GM12878 (cell line): ENCODE results near the gene GNB5. TPM values are rescaled to one million over a fixed set of nuclear protein-coding genes. Genes with fewer than 3 reads are reported as not detected.

Experiments used
- ATAC-seq: fragments of 200-7000 bp; cut with Tn5 transposase; 3 replicates; pipeline ENCODE4 v1.9.1; 2020; ENCODE audit warnings: mild to moderate bottlenecking, moderate library complexity
- BruUV-seq: library from RNA; stranded (reverse); fragments of 400-500 nt; replicated peaks from 2 replicates; lab custom pipeline; 2021; lab: Mats Ljungman, UMichigan
- CTCF ChIA-PET: fragments of 300-600 bp; sonication (Branson Sonifier 250); formaldehyde crosslinking; extraction: SDS; loops from one replicate; lab custom pipeline; 2021; ENCODE audit warnings: inconsistent platforms; lab: Yijun Ruan, JAX
- POLR2A ChIA-PET: fragments of 350-600 bp; formaldehyde crosslinking; extraction: SDS; loops from one replicate; lab custom pipeline; 2021; ENCODE audit warnings: inconsistent platforms; lab: Charles Lee
- RAD21 ChIA-PET: fragments of 300-600 bp; sonication (Branson Sonifier 250); formaldehyde crosslinking; loops from one replicate; lab custom pipeline; 2023; ENCODE audit warnings: antibody characterized with exemption; ENCODE audit not compliant: unreplicated experiment; lab: Charles Lee
- SMC1A ChIA-PET: fragments of 300-600 bp; sonication (Branson Sonifier 250); formaldehyde crosslinking; loops from one replicate; lab custom pipeline; 2023; ENCODE audit not compliant: unreplicated experiment, uncharacterized antibody; lab: Charles Lee
- DNase-seq: peaks from one replicate; pipeline ENCODE4 v3.0.0-alpha.2; 2011; ENCODE audit warnings: low read depth, low spot score
- FAIRE-seq: peaks from 3 replicates; lab custom pipeline; 2011; peaks lifted over from hg19 to GRCh38; lab: Jason Lieb, UNC
- H2AFZ ChIP-seq: 2 replicates; pipeline ENCODE4 v1.6.0; 2011; ENCODE audit warnings: low read depth, low read length, control low read depth; ENCODE audit not compliant: control insufficient read depth
- H3K27ac ChIP-seq: 2 replicates; pipeline ENCODE4 v1.5.1; 2011; ENCODE audit warnings: control low read depth; ENCODE audit not compliant: control insufficient read depth, insufficient read depth
- H3K27me3 ChIP-seq, 2 experiments: replicated peaks in 1 of 2; 2 replicates each; pipeline versions ENCODE4 v1.6.0 to v1.6.1; 2011; ENCODE audit warnings: low read length in 1 of 2; ENCODE audit not compliant: control insufficient read depth in 2 of 2, insufficient read depth in 2 of 2
- H3K36me3 ChIP-seq, 2 experiments: 2 replicates each; pipeline ENCODE4 v1.5.1; 2011; ENCODE audit warnings: low read length in 1 of 2; ENCODE audit not compliant: control insufficient read depth in 2 of 2, insufficient read depth in 2 of 2
- H3K4me1 ChIP-seq: 2 replicates; pipeline ENCODE4 v1.6.1; 2011; ENCODE audit warnings: mild to moderate bottlenecking, low read length, moderate library complexity, mixed read lengths; ENCODE audit not compliant: control insufficient read depth, insufficient read depth
- H3K4me2 ChIP-seq: 2 replicates; pipeline ENCODE4 v1.6.0; 2011; ENCODE audit warnings: control low read depth; ENCODE audit not compliant: control insufficient read depth, insufficient read depth
- H3K4me3 ChIP-seq: fragments of 200-600 bp; sonication (generic); 2 replicates; pipeline ENCODE4 v1.5.1; 2016
- H3K79me2 ChIP-seq: 2 replicates; pipeline ENCODE4 v1.6.0; 2011; ENCODE audit warnings: low read length; ENCODE audit not compliant: control insufficient read depth, insufficient read depth
- H3K9ac ChIP-seq: 2 replicates; pipeline ENCODE4 v1.8.0; 2011; ENCODE audit warnings: low read length, control low read depth, mixed read lengths; ENCODE audit not compliant: control insufficient read depth, insufficient read depth
- H3K9me3 ChIP-seq: replicated peaks from 3 replicates; pipeline ENCODE4 v1.5.1; 2011; ENCODE audit warnings: mild to moderate bottlenecking, low read length; ENCODE audit not compliant: control insufficient read depth, insufficient read depth
- H4K20me1 ChIP-seq: 2 replicates; pipeline ENCODE4 v1.6.0; 2011; ENCODE audit not compliant: control insufficient read depth, insufficient read depth
- IKZF1 ChIP-seq: fragments of 450-650 bp; conservative IDR thresholded peaks from 2 replicates; pipeline ENCODE4 v1.6.1; 2017; ENCODE audit warnings: antibody characterized with exemption, mild to moderate bottlenecking
- NFIC ChIP-seq: IDR thresholded peaks from 2 replicates; pipeline ENCODE4 v1.6.1; 2012; ENCODE audit warnings: low read depth, mild to moderate bottlenecking, inconsistent platforms, low read length, moderate library complexity
- POU2F2 ChIP-seq: IDR thresholded peaks from 3 replicates; pipeline ENCODE4 v1.6.1; 2011; ENCODE audit warnings: low read depth, mild to moderate bottlenecking, low read length, borderline replicate concordance
- SIN3A ChIP-seq: IDR thresholded peaks from 2 replicates; pipeline ENCODE4 v1.6.1; 2012; ENCODE audit warnings: low read depth, low read length, improper control_type of control experiment
- TCF7 ChIP-seq: IDR thresholded peaks from 2 replicates; pipeline ENCODE4 v1.6.1; 2014; ENCODE audit warnings: antibody characterized with exemption, borderline replicate concordance
- WGBS: methylation state at CpG from one replicate; pipeline ENCODE4 v1.1.6; 2016; ENCODE audit warnings: low lambda C conversion rate; ENCODE audit not compliant: insufficient replicate concordance, insufficient coverage; ENCODE audit errors: missing lambda C conversion rate; 5-methylcytosine and 5-hydroxymethylcytosine counted together
- in situ Hi-C: fragments of 300-500 bp; cut with MboI; formaldehyde crosslinking; loops from 9 replicates; pipeline ENCODE4 v1.14.3; 2018; ENCODE audit warnings: mixed read lengths
- intact Hi-C: fragments of 100-400 bp; cut with micrococcal nuclease; formaldehyde crosslinking; loops from one replicate; pipeline ENCODE4 v1.14.2; 2022; ENCODE audit not compliant: unreplicated experiment
- polyA plus RNA-seq, 11 experiments: library from polyadenylated mRNA; depleted of rRNA in 4 of 11; unstranded in 6 of 11; stranded (reverse) in 5 of 11; fragments of >200 nt; fragmentation: Nextera tagmentation in 4 of 11; fragmentation: Illumina TruSeq in 1 of 11; extraction: Ambion mirVana in 4 of 11; extraction: Trizol in 1 of 11; gene quantifications; 1 replicate in 1 of 11; 2 replicates in 10 of 11; pipeline versions ENCODE4 v1.2.1 to v1.2.3, GENCODE V29; 2011 to 2016; ENCODE audit warnings: inconsistent platforms in 2 of 11, missing spikeins in 2 of 11, low read depth in 1 of 11
- total RNA-seq, 4 experiments: library from RNA; depleted of rRNA in 3 of 4; stranded (reverse); fragments of >200 nt in 3 of 4; fragmentation: Illumina TruSeq in 1 of 4; extraction: Trizol in 1 of 4; gene quantifications; 2 replicates each; pipeline versions ENCODE4 v1.2.1 to v1.2.3, GENCODE V29; 2013 to 2021
- TF ChIP-seq, protein P1 (sequence below): fragments of 450-650 bp; IDR thresholded peaks from 2 replicates; pipeline ENCODE4 v1.6.1; 2017; ENCODE audit warnings: mild to moderate bottlenecking, moderate library complexity
- TF ChIP-seq, protein P2 (sequence below): IDR thresholded peaks from 2 replicates; pipeline ENCODE4 v1.6.1; 2011; ENCODE audit warnings: low read depth, mild to moderate bottlenecking, low read length, moderate library complexity, borderline replicate concordance; ENCODE audit errors: extremely low read depth
- TF ChIP-seq, protein P3 (sequence below): fragments of 450-650 bp; formaldehyde crosslinking; IDR thresholded peaks from 2 replicates; pipeline ENCODE4 v1.5.0; 2022; ENCODE audit warnings: mild to moderate bottlenecking, missing genetic modification characterization
- TF ChIP-seq, protein P4 (sequence below): IDR thresholded peaks from 2 replicates; pipeline ENCODE4 v1.6.1; 2012; ENCODE audit warnings: low read depth, low read length, improper control_type of control experiment

Gene GNB5
- total and polyA plus RNA-seq, 10 of the 15 experiments (the other 5 are each of a cell fraction or from before 2014, with no cell fraction given) = 2.4 to 25.9 (median 15.2) TPM

- TF ChIP-seq, protein P1, sequence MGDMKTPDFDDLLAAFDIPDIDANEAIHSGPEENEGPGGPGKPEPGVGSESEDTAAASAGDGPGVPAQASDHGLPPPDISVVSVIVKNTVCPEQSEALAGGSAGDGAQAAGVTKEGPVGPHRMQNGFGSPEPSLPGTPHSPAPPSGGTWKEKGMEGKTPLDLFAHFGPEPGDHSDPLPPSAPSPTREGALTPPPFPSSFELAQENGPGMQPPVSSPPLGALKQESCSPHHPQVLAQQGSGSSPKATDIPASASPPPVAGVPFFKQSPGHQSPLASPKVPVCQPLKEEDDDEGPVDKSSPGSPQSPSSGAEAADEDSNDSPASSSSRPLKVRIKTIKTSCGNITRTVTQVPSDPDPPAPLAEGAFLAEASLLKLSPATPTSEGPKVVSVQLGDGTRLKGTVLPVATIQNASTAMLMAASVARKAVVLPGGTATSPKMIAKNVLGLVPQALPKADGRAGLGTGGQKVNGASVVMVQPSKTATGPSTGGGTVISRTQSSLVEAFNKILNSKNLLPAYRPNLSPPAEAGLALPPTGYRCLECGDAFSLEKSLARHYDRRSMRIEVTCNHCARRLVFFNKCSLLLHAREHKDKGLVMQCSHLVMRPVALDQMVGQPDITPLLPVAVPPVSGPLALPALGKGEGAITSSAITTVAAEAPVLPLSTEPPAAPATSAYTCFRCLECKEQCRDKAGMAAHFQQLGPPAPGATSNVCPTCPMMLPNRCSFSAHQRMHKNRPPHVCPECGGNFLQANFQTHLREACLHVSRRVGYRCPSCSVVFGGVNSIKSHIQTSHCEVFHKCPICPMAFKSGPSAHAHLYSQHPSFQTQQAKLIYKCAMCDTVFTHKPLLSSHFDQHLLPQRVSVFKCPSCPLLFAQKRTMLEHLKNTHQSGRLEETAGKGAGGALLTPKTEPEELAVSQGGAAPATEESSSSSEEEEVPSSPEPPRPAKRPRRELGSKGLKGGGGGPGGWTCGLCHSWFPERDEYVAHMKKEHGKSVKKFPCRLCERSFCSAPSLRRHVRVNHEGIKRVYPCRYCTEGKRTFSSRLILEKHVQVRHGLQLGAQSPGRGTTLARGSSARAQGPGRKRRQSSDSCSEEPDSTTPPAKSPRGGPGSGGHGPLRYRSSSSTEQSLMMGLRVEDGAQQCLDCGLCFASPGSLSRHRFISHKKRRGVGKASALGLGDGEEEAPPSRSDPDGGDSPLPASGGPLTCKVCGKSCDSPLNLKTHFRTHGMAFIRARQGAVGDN = no peak
Observed at GRCh38 chr15:52078197-52078875, 112.9 kb downstream of the GNB5 start (continued).

GRCh38 chr15:52076889-52077781, 114.1 kb downstream of the GNB5 start:
- DNase-seq = peak; percentile 59
- Histone ChIP-seq H3K4me2 (no peak overlapping the region), H3K4me1 (peaks cover 14% of the 10 kb centered on the region), H3K79me2 (peaks cover 11% of the 10 kb centered on the region), H2AFZ (peak overlapping the region; percentile 18; the same call in 1 of the 2 replicates), H3K27ac (peak overlapping the region; percentile 7), H3K27me3 (no peaks in the 10 kb centered on the region), H3K9me3 (no peaks in the 10 kb centered on the region), H3K9ac (no peak overlapping the region), H3K36me3 (no peaks in the 10 kb centered on the region; a peak in 2 of 4 replicates), H3K4me3 (no peak overlapping the region), H4K20me1 (no peaks in the 10 kb centered on the region)
- peak; percentile 67 for ATAC-seq
- in situ Hi-C loops = no loop called here
- intact Hi-C loops = loop anchor here (5.0 kb wide), 1 partner anchor 35 kb away; the partner anchor contains the start of gene BCL2L10
- SMC1A ChIA-PET = interaction anchor here (0.7 to 11.2 kb wide), 16 partner anchors 9 to 189 kb away, joined by 3 to 272 read pairs (median 14); partner anchors contain the start of gene BCL2L10
- POLR2A ChIA-PET = interaction anchor here (0.9 to 10.3 kb wide), 6 partner anchors 11 to 105 kb away, joined by 3 to 151 read pairs (median 4); partner anchors contain the start of gene LEO1
- FAIRE-seq = no peak
- no TSS peak for BruUV-seq
- CTCF ChIA-PET = interaction anchor here (0.7 to 11.1 kb wide), 20 partner anchors 8 to 223 kb away, joined by 3 to 251 read pairs (median 6); partner anchors contain the start of gene BCL2L10
- RAD21 ChIA-PET = interaction anchor here (0.8 to 10.3 kb wide), 13 partner anchors 21 to 144 kb away, joined by 3 to 203 read pairs (median 3); partner anchors contain the start of gene BCL2L10
- WGBS = 52% methylated on average over 9 of the region's 11 CpGs
- TF ChIP-seq, protein P2, sequence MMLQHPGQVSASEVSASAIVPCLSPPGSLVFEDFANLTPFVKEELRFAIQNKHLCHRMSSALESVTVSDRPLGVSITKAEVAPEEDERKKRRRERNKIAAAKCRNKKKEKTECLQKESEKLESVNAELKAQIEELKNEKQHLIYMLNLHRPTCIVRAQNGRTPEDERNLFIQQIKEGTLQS = no peak
- TF ChIP-seq POU2F2 (no peak), SIN3A (no peak), TCF7 (no peak), IKZF1 (no peak), NFIC (0 out of 2 replicates have a peak, but pooled peaks have one; percentile 43)
- TF ChIP-seq, protein P3, sequence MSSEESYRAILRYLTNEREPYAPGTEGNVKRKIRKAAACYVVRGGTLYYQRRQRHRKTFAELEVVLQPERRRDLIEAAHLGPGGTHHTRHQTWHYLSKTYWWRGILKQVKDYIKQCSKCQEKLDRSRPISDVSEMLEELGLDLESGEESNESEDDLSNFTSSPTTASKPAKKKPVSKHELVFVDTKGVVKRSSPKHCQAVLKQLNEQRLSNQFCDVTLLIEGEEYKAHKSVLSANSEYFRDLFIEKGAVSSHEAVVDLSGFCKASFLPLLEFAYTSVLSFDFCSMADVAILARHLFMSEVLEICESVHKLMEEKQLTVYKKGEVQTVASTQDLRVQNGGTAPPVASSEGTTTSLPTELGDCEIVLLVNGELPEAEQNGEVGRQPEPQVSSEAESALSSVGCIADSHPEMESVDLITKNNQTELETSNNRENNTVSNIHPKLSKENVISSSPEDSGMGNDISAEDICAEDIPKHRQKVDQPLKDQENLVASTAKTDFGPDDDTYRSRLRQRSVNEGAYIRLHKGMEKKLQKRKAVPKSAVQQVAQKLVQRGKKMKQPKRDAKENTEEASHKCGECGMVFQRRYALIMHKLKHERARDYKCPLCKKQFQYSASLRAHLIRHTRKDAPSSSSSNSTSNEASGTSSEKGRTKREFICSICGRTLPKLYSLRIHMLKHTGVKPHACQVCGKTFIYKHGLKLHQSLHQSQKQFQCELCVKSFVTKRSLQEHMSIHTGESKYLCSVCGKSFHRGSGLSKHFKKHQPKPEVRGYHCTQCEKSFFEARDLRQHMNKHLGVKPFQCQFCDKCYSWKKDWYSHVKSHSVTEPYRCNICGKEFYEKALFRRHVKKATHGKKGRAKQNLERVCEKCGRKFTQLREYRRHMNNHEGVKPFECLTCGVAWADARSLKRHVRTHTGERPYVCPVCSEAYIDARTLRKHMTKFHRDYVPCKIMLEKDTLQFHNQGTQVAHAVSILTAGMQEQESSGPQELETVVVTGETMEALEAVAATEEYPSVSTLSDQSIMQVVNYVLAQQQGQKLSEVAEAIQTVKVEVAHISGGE = no peak
- TF ChIP-seq, protein P4, sequence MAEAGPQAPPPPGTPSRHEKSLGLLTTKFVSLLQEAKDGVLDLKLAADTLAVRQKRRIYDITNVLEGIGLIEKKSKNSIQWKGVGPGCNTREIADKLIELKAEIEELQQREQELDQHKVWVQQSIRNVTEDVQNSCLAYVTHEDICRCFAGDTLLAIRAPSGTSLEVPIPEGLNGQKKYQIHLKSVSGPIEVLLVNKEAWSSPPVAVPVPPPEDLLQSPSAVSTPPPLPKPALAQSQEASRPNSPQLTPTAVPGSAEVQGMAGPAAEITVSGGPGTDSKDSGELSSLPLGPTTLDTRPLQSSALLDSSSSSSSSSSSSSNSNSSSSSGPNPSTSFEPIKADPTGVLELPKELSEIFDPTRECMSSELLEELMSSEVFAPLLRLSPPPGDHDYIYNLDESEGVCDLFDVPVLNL = no peak
